ENCODE data around the gene USP35.

The USP35 gene

DNA sequence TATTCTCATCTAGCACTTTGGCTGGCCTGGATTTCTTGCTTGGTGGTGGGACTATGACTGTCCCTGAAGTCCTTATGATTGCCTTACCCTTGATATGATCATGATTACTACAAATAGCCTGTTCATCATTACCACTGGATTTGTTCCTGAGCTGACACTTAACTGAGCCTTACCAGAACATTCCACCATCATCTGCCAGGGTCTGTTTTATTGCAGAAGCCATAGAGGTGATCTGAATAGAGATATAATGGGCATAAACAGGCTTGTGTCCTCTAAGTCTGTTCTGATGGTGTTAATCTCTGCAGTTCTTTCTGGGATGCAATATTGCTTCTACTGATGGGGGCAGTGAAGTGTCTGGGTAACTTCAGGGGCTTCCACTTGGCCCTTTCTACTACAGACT lies 36.9 kb upstream of the USP35 start:
- Histone ChIP-seq H3K27me3 (ENCODE audit: control insufficient read depth, insufficient read depth, low read length) (no peaks in the 10 kb centered on the region), H3K9me3 (ENCODE audit: control insufficient read depth, low read length) (no peaks in the 10 kb centered on the region), H3K27ac (no peak overlapping the region), H3K4me3 (ENCODE audit: low read depth, low read length) (no peak overlapping the region), H2AFZ (no peak overlapping the region), H3K4me1 (no peaks in the 10 kb centered on the region), H3K4me2 (ENCODE audit: low read length) (no peak overlapping the region), H3K36me3 (ENCODE audit: control insufficient read depth, insufficient read depth, low read length) (no peaks in the 10 kb centered on the region), H3K9ac (no peak overlapping the region), H3K79me2 (no peaks in the 10 kb centered on the region)
- TF ChIP-seq, protein P1, sequence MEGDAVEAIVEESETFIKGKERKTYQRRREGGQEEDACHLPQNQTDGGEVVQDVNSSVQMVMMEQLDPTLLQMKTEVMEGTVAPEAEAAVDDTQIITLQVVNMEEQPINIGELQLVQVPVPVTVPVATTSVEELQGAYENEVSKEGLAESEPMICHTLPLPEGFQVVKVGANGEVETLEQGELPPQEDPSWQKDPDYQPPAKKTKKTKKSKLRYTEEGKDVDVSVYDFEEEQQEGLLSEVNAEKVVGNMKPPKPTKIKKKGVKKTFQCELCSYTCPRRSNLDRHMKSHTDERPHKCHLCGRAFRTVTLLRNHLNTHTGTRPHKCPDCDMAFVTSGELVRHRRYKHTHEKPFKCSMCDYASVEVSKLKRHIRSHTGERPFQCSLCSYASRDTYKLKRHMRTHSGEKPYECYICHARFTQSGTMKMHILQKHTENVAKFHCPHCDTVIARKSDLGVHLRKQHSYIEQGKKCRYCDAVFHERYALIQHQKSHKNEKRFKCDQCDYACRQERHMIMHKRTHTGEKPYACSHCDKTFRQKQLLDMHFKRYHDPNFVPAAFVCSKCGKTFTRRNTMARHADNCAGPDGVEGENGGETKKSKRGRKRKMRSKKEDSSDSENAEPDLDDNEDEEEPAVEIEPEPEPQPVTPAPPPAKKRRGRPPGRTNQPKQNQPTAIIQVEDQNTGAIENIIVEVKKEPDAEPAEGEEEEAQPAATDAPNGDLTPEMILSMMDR (IDR thresholded peaks at IDR 0.05), result no peak

DNA sequence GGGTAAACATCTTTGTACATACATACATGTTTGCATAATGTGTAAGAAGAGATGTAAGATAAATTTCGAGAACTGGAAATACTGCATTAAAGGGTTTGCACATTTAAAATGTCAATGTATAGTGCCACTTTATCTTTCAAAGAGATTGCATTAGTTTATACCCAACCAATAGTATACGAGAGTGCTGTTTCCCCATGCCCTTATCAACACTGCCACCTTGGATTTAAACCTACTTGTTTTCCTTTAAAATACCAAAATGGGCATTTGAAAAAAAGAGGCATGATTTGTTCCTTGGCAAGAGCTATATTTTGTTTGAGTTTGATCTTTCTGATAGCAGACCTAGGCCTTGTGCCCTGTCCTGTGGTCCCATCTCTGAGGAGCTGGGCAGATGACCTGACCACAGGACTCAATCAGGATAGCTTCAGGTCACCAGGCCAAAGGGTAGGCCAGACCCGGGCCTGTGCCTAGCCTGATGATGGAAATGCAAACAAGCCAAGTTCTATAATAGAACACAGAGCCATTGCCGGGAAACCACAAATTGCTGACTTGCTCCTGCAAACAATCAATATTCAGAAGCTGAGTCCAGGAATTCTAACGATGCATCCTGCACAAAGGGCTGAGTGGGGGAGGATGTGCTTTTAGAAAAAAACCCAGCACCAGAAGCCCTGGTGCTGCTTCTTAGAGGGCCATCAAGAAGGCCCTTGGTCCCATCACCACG lies 32.4 kb upstream of the USP35 start:
- Histone ChIP-seq H3K36me3 (ENCODE audit: control insufficient read depth, insufficient read depth, low read length) (no peaks in the 10 kb centered on the region), H3K4me3 (ENCODE audit: low read depth, low read length) (no peak overlapping the region), H3K9me3 (ENCODE audit: control insufficient read depth, low read length) (no peaks in the 10 kb centered on the region), H3K27ac (no peak overlapping the region), H3K79me2 (no peaks in the 10 kb centered on the region), H3K4me2 (ENCODE audit: low read length) (no peak overlapping the region), H2AFZ (no peak overlapping the region), H3K9ac (no peak overlapping the region), H3K27me3 (ENCODE audit: control insufficient read depth, insufficient read depth, low read length) (no peaks in the 10 kb centered on the region), H3K4me1 (no peaks in the 10 kb centered on the region)
- TF ChIP-seq, protein P1 (IDR thresholded peaks at IDR 0.05), result no peak

DNA sequence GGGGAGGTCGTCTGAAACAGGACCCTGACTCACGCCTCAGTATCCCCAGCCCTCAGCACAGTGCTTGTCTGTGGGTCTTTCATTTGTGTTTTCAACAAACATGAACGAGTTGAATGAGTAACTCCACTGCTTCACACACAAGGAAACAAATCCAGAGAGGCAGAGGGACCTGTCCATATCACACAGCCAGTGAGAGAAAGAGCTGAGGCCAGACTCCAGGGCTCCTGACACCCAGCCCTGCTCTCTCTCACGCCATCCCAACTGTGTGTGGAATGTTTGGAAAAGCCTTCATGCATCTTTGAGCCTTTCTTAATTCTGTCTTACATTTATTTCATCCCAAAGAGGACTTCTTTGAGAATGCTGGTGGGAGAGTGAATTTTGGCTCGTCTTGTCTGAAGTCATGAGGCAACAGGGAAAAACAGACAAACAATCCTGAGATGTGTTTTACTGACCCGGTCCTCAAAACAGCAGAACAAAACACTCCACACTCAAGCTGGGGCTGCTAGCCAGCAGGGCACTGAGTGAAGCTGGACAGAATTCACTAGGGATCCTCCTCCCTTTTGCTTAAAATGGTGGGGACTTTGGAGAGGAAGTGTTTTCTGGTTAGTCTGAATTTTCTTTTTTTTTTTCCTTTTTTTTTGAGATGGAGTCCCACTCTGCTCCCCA lies 29.6 kb upstream of the USP35 start:
- Histone ChIP-seq H3K9ac (no peak overlapping the region), H3K27me3 (ENCODE audit: control insufficient read depth, insufficient read depth, low read length) (no peaks in the 10 kb centered on the region), H2AFZ (no peak overlapping the region), H3K4me3 (ENCODE audit: low read depth, low read length) (no peak overlapping the region), H3K9me3 (ENCODE audit: control insufficient read depth, low read length) (no peaks in the 10 kb centered on the region), H3K4me2 (ENCODE audit: low read length) (no peak overlapping the region), H3K27ac (no peak overlapping the region), H3K79me2 (no peaks in the 10 kb centered on the region), H3K4me1 (no peaks in the 10 kb centered on the region), H3K36me3 (ENCODE audit: control insufficient read depth, insufficient read depth, low read length) (no peaks in the 10 kb centered on the region)
- TF ChIP-seq, protein P1 (IDR thresholded peaks at IDR 0.05), result no peak

DNA sequence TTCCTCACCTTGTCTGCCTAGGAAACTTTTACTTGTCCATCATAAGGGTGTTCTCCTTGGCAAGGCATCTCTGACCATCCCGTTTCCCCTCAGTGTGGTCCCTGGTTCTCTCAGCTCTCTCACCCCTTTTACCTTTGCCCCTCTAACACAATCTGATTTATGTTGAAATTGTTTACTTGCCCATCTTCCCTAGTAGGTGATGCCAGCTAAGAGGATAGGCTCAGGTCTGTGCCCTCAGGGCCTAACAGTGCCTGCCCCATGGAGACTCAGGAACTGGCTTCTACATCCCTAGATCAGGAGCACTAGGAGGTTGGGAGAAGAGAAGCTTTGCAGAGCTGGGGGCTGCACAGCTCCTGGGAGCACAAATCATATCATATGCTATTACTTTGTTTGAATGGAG lies 28.2 kb upstream of the USP35 start:
- Histone ChIP-seq H3K4me2 (ENCODE audit: low read length) (no peak overlapping the region), H3K4me1 (no peaks in the 10 kb centered on the region), H2AFZ (no peak overlapping the region), H3K79me2 (no peaks in the 10 kb centered on the region), H3K4me3 (ENCODE audit: low read depth, low read length) (no peak overlapping the region), H3K36me3 (ENCODE audit: control insufficient read depth, insufficient read depth, low read length) (no peaks in the 10 kb centered on the region), H3K9me3 (ENCODE audit: control insufficient read depth, low read length) (no peaks in the 10 kb centered on the region), H3K27me3 (ENCODE audit: control insufficient read depth, insufficient read depth, low read length) (no peaks in the 10 kb centered on the region), H3K9ac (no peak overlapping the region), H3K27ac (no peak overlapping the region)
- TF ChIP-seq, protein P1 (IDR thresholded peaks at IDR 0.05), result no peak

DNA sequence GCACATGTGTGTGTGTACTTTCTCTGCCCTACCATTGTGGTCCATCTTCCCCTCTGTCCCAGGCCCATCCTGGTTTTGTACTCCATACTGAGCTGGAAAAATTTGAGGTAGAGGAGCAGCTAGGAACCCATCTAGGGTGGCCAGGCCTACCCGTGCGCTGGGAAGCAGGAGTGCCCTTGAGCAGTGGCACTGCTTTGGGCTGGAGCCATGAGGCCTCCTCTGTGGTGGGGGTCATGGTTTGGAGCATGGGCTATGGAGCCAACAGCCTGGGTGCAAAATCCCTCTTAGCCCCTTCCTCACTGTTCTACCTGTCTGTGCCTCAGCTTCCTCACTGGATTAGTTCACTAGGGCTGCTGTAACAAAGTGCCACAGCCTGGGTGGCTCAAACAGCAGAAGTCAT lies 27.4 kb upstream of the USP35 start:
- TF ChIP-seq, protein P1 (IDR thresholded peaks at IDR 0.05), result no peak
- Histone ChIP-seq H3K79me2 (no peaks in the 10 kb centered on the region), H3K27ac (no peak overlapping the region), H3K9ac (no peak overlapping the region), H3K36me3 (ENCODE audit: control insufficient read depth, insufficient read depth, low read length) (no peaks in the 10 kb centered on the region), H3K4me3 (ENCODE audit: low read depth, low read length) (no peak overlapping the region), H3K27me3 (ENCODE audit: control insufficient read depth, insufficient read depth, low read length) (no peaks in the 10 kb centered on the region), H3K9me3 (ENCODE audit: control insufficient read depth, low read length) (no peaks in the 10 kb centered on the region), H3K4me1 (no peaks in the 10 kb centered on the region), H2AFZ (no peak overlapping the region), H3K4me2 (ENCODE audit: low read length) (no peak overlapping the region)

Measured in parathyroid adenoma (tissue), 2 donors.